ENCODE results near the gene IFI35.
"Not testable (repeated sequence)": the region's sequence is repeated elsewhere in the genome, so short reads cannot be mapped to it uniquely, and the experiment has no call there.

Gene IFI35

DNA sequence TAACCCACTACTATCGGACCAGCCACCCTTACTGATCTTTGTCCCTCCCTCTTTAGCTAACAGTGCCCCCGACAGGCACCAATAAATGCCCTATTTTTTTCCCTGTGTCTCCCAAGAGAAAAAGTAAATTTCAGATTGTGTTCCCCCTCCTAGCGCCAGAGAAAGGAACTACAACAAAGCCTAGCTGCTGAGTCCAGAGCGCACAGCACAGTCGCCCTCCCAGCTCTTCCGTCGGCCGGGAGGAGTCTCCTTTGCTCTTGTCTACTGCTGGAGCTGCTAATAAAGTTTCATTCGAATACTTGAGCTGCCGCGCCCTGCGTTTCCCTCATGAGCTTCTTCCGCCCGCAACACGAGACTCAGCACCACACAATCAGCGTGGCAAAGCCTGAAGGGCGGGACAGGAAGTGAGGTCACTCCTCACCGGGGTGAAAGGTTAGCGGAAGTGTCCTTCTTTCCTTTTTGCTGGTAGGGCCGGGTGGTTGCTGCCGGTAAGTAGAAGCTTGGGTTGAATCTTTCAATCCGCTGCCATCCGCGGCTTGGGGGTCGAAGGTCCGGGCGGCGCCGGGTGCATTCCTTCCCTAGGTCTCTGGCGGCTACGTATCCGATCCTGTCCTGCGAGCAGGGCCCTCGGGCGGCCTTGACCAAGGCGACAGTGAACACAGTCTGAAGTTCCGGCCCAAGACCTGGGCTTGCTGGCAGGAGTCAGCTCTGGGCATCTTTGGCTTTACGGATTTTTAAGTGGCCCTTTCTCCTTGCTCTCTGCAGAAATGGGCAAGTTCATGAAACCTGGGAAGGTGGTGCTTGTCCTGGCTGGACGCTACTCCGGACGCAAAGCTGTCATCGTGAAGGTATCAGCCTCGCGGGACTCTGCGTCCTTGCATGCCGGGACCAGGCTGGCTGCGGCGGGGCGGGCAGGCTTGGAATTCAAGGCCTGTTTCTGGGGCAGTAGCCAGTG lies 8.3 kb upstream of the IFI35 start, which contains the start of gene RPL27:
Gene RPL27, plus strand, starts transcription at position 436 of the 955 bp plus-strand sequence. Its CDS starts 332 bp downstream, at position 768.
- peak; percentile 98 to 100 for DNase-seq

DNA sequence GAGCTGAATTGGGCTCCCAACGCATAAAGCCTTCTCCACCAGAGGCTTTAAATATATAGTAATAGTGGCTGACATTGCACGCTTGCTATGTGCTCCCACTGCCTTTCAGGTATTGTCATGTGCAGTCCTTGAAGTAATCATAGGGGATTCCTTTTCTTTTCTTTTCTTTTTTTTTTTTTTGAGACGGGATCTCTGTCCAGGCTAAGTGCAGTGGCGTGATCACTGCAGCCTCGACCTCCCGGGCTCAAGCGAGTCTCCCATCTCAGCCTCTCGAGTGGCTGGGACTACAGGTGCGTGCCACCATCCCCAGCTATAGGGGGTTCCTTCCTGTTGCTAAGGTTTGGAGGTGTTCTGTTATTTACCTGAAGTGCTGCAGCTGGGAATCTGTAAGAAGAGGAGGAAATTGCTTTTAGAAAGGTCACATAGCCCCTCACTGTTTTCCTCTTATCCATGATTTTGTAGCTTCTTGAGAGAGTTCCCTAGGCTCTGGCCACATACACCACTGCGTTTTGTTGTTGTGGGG lies 7.5 kb upstream of the IFI35 start:
- no peak for DNase-seq

DNA sequence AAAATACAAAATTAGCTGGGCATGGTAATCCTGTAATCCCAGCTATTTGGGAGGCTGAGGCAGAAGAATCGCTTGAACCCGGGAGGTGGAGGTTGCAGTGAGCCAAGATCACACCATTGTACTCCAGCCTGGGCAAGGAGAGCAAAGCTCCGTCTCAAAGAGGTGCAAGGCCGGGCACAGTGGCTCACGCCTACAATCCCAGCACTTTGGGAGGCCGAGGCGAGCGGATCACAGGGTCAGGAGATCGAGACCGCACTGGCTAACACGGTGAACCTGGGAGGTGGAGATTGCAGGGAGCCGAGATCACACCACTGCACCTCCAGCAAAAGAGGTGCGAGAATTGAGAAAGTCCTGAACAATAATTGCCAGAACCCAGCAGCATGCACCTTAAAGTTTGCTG lies 5.7 kb upstream of the IFI35 start:
- not testable (repeated sequence) for DNase-seq

DNA sequence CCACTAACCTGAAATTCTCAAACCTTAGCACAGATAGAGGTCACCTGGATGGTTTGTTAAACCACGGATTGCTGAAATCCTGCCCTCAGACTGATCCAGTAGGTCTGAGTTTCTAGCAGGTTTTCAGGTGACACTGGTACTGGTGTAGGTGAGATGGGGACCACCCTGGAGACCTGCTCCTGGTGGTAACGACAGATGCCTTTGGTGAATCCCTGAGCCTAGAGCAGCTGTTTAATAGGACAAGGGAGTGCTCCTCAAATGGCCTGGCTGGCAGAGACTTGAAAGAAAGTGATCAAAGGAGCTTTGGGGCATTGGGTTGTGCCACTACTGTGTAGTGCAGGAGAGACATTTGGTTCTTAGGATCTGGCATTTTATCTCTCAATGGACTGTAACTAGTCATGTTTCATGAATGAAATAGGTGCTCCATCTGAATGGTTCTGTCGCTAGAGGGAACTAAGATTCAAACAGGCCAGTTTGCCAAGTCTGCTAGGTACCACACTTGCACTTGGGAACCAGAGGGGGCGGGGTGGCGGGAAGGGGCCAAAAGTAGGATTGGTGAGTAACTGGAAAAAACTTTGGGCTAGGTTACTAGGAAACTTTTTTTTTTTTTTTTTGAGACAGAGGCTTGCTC lies 2.9 kb upstream of the IFI35 start:
- peak; percentile 47 to 74 for DNase-seq

DNA sequence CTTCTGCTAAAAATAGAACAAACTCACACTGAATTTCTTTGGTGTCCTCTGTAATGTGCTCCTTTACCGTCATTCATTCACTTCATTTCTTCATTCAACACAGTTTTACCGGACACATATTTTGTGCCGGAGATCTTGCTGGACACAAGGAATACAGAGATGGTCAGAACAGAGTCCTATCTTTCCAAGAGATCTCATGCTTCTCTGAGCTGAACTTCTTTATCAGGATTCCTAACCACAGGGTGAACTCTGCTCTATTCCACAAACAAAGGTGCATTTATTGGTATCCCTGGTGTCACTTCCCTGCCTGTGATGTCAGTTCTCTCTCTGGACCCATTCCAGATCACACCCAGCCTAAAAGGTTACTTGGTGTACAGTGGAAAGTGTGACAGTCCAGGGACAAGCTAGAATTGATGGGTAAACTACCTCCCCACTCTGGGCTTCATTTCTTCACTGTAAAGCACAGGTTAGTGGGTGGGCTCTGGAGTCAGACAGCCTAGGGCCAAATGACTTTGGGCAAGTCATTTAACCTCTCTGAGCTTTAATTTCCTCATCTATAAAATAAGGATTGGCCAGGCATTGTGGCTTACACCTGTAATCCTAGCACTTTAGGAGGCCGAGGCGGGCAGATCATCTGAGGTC lies 4.2 kb downstream of the IFI35 start:
- no peak for DNase-seq

DNA sequence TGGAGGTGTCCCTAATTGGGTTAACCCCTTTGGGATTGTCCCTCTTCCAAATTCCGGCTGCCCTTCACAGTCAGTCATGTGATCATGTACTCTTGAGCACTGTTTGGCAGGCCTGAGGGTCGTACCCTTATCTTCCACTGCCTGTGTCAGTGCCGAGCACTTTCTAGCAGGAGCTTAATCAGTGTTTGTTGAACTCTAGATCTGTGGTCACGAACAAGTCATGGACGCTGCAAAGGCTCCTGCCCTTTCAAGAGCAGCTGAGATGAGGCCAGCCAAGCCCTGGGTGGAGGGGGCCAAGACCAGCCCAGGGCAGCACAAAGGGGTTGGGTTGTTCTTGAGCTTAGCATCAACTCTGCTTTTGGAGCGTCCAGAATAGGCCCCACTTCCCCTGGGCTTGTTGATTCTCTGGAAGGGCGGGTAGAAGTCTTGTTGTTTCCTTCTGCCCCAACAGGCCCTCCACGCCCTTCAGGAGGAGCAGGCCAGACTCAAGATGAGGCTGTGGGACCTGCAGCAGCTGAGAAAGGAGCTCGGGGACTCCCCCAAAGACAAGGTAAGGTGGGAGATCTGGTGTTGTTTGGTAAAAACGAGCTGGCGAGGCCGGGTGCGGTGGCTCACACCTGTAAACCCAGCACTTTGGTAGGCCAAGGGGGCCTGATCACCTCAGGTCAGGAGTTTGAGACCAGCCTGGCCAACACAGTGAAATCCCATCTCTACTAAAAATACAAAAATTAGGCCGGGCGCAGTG lies 5.3 kb downstream of the IFI35 start:
- DNase-seq: no peak

DNA sequence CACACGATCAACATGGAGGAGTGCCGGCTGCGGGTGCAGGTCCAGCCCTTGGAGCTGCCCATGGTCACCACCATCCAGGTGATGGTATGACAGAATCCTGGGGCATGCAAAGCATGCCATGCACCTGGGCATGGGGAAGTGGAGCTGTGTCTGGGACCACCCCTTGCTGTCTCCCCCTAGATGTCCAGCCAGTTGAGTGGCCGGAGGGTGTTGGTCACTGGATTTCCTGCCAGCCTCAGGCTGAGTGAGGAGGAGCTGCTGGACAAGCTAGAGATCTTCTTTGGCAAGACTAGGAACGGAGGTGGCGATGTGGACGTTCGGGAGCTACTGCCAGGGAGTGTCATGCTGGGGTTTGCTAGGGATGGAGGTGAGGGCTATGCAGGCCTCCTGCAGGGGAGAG lies 6.7 kb downstream of the IFI35 start:
- DNase-seq: no peak

DNA sequence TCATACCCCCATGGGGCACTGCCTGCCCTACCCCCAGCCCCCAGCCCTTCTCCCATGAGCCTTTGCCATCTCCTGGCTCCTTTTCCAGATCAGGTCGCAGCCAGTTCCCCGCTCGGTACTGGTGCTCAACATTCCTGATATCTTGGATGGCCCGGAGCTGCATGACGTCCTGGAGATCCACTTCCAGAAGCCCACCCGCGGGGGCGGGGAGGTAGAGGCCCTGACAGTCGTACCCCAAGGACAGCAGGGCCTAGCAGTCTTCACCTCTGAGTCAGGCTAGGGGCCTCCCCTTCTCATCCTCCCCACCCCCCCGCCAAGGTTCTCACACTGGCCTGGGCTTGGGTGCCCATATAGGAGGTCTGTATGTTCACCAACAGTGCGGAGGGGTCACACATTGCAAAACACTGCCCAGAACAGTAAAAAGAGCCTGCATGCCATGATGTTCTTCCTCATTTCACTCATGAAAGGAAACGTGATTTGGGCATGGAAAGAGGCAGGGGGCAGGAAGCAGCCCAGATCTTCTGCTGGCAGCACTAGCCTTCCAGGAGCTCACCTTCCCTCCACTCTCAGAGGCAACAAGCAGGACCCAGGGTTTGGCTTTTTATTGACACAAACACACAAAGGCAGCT lies 7.5 kb downstream of the IFI35 start:
- DNase-seq: no peak

DNA sequence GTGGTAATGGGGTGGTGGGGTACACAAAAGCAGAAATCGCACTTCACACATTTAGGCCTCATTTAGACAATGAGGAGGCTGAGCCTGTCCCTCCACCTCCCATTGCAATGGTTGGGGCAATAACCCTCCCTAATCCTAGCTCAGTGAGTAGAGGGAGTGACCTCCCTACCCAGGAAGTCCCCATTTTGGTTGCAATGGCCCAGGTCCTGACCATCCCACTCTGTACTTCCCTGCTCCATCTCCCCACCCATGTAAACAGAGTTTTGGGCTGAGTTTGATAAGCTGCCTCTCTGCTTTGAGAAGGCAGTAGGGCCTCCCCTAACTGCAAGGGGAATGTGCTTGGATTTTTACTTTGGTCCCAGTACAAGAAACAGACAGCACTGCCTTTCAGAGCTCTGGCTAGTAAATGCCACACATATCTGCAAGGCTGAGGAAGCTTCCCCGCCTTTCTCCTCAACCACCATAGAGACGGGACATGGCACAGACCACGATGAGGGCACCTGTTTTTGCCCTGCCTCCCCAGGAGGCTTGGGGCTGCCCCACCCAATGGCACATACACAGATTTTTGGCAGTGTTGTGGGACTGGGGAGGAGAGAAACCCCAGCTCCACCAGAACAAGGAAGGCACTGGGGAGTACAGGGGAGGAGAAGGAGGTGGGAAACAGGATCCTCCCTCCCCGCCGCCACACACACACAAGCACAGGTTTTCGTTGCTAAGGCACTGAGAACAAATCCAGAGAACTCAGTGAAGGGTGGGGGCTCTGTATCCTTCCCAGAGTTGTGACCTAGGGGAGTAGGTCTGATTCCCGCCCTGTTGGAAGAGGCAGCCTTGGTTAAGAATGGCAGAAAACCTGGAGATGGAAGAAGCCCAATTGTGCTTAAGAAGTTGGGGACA lies 8.3 kb downstream of the IFI35 start:
- DNase-seq: no peak

DNA sequence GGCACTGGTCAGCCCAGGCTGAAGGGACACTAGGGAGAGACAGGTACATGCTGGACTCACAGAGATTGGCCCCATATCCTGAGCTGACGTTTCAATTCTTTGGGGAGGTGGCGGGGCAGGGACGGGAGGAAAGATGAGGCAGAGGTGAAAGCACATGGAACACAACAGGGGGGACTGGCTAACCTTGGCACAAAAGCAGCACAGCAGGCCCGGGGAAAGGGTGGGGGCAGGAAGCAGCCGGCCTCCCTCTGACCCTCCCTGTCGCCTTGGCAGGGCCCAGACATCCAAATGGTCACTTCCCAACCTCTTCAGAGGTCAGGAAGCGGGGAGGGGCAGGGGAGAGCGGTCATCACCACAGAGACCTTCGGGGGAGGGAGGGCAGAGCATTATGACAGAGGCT lies 9.0 kb downstream of the IFI35 start:
- DNase-seq: no peak

DNA sequence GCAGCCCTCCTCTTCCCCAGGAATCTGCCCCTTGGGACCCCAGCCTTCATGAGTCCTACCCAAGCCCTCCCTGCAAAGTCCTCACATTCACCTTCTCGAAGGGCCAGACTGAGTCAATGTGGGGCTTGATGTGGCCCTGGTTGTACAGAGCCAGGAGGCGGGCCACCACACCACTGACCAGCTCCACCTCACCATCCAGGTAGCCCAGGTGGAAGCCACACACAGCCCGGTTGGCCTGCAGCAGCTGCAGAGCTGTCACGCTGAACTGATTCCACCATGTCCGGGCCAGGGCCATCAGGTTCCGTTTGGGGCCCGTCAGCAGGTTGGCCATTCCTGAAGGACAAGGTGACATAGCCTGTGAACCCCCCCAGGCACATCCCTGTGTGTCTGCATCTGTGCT lies 9.6 kb downstream of the IFI35 start:
- no peak for DNase-seq

DNA sequence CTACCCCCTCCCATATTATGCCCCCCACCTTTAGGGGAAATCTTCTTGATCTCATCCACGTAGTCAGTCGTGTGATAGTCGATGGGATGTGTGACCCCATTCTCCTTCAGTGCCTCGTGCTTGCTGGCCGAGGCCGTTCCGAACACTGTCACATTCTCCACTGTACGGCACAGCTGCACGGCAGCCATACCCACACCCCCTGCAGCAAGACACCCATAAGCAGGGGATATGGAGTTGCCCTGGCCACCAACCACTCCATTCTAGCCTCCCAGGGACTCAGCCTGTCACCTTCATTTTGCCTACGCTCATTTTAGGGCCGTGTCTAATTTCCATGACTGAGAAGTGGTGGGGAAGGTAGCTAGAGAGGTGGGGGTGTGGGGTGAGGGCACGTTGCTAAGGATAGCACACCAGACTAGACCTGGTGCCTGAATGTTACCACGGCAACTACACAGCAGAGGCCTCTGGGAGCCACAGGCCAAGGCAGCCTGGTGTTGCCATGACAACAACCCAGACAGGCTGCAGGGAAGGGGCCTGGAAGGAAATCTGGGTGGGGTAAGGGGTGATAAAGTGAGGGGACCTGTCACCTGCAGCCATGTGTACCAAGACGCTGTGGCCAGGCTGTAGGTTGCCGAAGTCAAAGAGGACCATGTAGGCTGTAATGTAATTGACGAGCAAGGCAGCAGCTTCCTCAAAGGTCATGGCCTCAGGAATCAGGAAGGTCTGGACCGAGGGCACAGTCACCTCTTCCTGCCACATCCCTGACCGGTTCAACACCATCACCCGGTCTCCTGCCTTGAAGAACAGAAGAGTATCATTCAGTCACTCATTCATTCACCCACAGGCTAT lies 11.6 kb downstream of the IFI35 start:
- DNase-seq: no peak

DNA sequence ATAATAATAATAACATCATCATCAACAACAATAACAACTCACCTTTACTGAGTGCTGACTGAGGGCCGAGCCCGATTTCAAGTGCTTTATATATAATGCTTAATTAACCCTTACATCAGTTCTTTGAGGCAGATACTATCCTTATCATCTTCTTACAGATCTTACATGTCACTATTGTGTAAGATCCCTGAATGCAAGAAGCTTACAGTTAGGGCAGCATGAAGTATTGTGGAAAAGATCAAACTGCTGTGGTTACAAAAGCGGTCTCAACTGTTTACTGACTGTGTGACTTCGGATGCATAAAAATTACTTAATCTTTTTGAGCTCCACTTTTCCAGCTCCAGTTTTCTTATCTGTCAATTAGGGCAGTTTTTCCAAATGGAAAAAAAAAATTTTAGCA lies 12.3 kb downstream of the IFI35 start:
- no peak for DNase-seq

DNA sequence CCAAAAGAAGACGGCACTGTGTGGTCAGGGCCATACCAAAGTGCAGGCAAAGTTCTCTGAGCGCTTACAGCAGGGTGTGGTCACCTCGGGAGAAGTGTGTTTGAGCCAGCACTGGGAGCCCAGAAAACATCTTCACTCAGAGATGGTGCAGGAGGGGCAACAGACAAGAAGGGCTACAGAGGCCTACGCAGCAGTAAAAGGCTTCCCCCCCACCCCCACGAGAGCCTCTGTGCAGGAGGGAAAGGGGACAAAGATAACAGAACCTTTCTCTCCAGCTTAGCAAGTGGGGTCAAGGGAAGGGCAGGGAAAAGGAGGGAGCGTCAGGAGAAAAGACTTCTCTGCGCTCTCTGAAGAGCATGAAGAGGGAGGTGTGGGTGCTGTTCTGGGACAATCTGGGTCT lies 12.8 kb downstream of the IFI35 start:
- no peak for DNase-seq

DNA sequence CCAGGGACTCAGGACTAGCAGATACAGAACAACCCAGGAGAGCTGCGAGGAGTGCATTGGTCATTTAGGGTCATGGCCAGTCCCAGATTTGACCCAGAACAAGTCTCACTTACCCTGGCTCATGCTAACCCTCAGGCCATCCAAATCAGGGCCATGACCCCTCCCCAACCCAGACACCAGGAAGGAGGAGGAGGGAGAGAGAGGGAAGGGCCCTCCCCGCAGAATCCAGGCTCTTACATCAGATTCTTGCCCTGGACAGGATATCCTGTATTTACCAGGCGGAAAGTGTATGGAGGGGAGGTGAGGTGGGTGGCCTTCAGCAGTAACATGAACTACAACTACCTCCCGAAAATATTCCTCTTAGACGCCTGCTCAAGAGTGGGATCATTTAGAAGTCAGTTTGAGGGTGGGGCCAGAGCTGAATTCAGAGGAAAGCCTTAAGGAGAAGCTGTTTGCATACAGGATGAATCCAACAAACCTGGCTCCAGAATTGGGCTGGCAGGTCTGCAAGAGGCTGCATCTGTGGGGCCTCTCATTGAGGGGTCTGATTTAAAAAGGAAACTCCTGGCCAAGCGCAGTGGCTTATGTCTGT lies 13.5 kb downstream of the IFI35 start:
- no peak for DNase-seq

DNA sequence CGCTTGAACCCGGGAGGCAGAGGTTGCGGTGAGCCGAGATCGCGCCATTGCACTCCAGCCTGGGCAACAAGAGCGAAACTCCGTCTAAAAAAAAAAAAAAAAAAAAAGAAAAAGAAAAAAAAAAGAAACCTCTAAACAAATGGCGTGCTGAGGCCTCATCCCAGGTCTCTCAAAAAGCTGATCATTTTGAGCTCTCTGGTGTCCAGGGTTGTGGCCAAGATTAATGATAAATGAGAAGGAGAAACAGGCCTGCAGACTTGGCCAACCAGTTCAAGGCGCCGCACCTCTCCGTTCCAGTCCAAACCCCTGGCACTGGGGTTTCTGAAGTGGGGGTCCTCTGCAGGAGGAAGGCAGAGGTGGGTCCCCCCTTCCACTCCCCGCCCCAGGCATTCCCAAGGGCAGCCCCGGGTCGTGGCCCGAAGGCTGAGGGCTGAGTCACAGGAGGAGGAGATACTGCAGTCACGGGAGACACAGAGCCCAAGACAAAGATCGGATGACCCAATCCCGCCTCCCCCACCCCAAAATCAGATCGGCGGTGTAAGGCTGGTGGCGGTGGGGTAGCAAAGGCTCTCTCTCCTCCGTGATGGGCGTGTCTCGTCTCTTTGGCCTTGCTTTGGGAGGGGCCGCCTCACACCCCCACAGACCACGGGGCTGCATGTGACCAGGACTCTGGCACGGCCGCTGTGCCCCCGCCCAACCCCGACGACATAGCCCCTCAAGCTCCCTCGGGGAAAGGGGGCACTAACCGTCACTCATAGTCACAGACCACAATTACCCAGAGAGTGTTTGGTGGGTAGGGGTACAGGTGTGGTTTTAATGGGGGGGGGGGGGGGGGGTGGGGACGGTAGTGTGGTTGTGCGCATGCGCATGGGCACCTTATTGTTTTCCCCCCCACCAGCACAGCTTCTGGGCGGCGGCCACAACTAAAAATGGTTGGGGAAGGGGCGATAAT lies 14.5 kb downstream of the IFI35 start:
- DNase-seq: peak in 1 of 2 experiments; percentile 52

DNA sequence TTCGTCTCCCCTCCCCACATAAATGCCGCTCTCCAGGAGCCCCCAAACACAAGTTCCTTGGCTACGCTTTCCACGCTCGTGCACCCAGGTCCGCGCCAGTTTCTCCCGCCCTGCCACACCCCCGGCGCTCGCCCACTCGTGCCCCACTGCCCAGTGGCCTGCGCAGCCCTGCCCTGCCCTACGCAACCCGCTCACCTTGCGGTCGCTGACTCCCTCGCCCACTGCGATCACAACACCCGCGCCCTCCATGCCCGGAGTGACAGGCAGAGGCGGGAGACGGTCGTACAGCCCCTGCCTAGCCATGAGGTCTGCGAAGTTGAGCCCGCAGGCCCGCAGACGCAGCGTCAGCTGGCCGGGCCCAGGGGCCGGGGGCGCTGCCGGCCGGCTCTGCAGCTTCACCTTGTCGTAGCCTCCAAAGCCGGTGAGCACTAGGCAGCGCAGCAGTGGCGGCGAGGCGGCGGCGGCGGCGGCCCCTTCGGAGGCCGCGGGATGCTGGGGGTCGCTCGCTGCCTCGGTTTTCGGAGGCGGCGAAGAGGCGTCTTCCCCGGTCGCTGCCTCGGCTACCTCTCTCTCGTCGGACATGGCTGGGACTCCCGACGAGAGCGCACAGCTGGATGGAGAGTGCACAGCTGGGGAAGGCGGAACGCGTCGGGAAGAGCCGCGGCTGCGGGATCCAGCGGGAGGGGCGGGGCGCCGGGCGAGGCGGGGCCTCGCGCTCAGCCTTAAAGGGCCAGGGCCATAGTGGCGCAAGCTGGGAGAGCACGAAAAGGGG lies 15.3 kb downstream of the IFI35 start, which contains the start of gene VAT1:
Gene VAT1, minus strand, starts transcription at position 645 of the 772 bp plus-strand sequence. Its CDS starts 63 bp downstream, at position 582.
- peak; percentile 36 to 81 for DNase-seq

Data from SW 1271 (cell line).